Stomach (tissue), 9 donors: ENCODE data around the gene RIOK2. TPM values are rescaled to one million over a fixed set of nuclear protein-coding genes. Genes with fewer than 3 reads are reported as not detected.

Experiments
- DNase-seq, 2 donors: peaks; one replicate each; pipeline versions ENCODE4 v3.0.0 to v3.0.0-alpha.2; 2013 to 2019
- H3K27ac ChIP-seq, 5 donors: fragments of 200-600 bp in 4 of 5; sonication (generic) in 4 of 5; one replicate each; pipeline ENCODE4 v1.5.1; 2013 to 2019; ENCODE audit warnings: mild to moderate bottlenecking in 1 of 5, moderate library complexity in 1 of 5
- H3K27me3 ChIP-seq, 3 donors: fragments of 200-600 bp; sonication (generic); one replicate each; pipeline ENCODE4 v1.5.1; 2017 to 2019; ENCODE audit warnings: mixed run types in 1 of 3
- H3K36me3 ChIP-seq, 4 donors: fragments of 200-600 bp; sonication (generic); 1 replicate in 3 of 4; 2 replicates in 1 of 4; pipeline ENCODE4 v1.5.1; 2016 to 2019
- H3K4me1 ChIP-seq, 4 donors: fragments of 200-600 bp; sonication (generic); one replicate each; pipeline ENCODE4 v1.5.1; 2016 to 2019
- H3K4me3 ChIP-seq, 4 donors: fragments of 200-600 bp; sonication (generic) in 3 of 4; one replicate each; pipeline ENCODE4 v1.5.1; 2016 to 2019; ENCODE audit warnings: mild to moderate bottlenecking in 1 of 4
- H3K9me3 ChIP-seq, 4 donors: fragments of 200-600 bp; sonication (generic); one replicate each; pipeline ENCODE4 v1.5.1; 2016 to 2019
- CTCF ChIP-seq, 7 experiments: fragments of 450-650 bp in 4 of 7; fragments of 200-600 bp in 3 of 7; sonication (generic) in 3 of 7; IDR thresholded peaks; one replicate each; pipeline ENCODE4 v1.5.1; 2016 to 2019; ENCODE audit warnings: antibody characterized with exemption in 7 of 7, control low read depth in 2 of 7, mild to moderate bottlenecking in 1 of 7
- EP300 ChIP-seq: sonication (generic); formaldehyde crosslinking; IDR thresholded peaks from one replicate; pipeline ENCODE4 v1.6.1; 2017; ENCODE audit warnings: antibody characterized with exemption
- POLR2A ChIP-seq, 4 donors: fragments of 450-650 bp; IDR thresholded peaks; one replicate each; pipeline ENCODE4 v1.6.1; 2016; ENCODE audit warnings: antibody characterized with exemption in 4 of 4, control low read depth in 2 of 4, mild to moderate bottlenecking in 1 of 4, moderate library complexity in 1 of 4
- POLR2AphosphoS5 ChIP-seq, 3 donors: sonication (generic); formaldehyde crosslinking; IDR thresholded peaks; one replicate each; pipeline ENCODE4 v1.6.1; 2016; ENCODE audit warnings: antibody characterized with exemption in 3 of 3
- WGBS, 5 donors: extraction: QIAGEN DNeasy Blood & Tissue Kit in 3 of 5; methylation state at CpG; one replicate each; pipeline versions ENCODE4 v1.1.5 to v1.1.7; 2013 to 2018; 5-methylcytosine and 5-hydroxymethylcytosine counted together
- intact Hi-C: fragments of 100-400 bp; cut with DNase I; formaldehyde crosslinking; loops from one replicate; pipeline ENCODE4 v1.15.1; 2023; ENCODE audit warnings: low total_unique reads
- polyA plus RNA-seq, 3 donors: library from polyadenylated mRNA; stranded (reverse); fragments of 200-250 nt; gene quantifications; one replicate each; pipeline ENCODE4 v1.2.3, GENCODE V29; 2013
- total RNA-seq, 5 donors: library from RNA; depleted of rRNA; stranded (reverse); fragments of >200 nt; gene quantifications; one replicate each; pipeline versions ENCODE4 v1.1.0 to v1.2.3, GENCODE V29; 2014 to 2016
- donor health status: healthy with polysubstance abuse.
- donor health status: Bipolar disorder and iron deficiency.
- donor health status: healthy.

Gene RIOK2
- total and polyA plus RNA-seq, 8 donors, result 1.2 to 42.2 (median 11.1) TPM

- WGBS, 5 donors, result 79 to 92% (median 81%) methylated on average over 4 of the region's 4 CpGs
- DNase-seq, result no peak
- intact Hi-C loops, result no loop called here
- Histone ChIP-seq H3K4me1 (peaks cover 0 to 15% (median 0%) of the 10 kb centered on the region in 4 donors), H3K36me3 (no peaks in the 10 kb centered on the region), H3K27me3 (no peaks in the 10 kb centered on the region), H3K9me3 (no peaks in the 10 kb centered on the region), H3K4me3 (no peak overlapping the region), H3K27ac (no peak overlapping the region)
- TF ChIP-seq POLR2AphosphoS5 (IDR thresholded peaks at IDR 0.05) (no peak), EP300 (no peak), CTCF (IDR thresholded peaks at IDR 0.05) (no peak), POLR2A (IDR thresholded peaks at IDR 0.05) (no peak)
Observed at GRCh38 chr5:97135868-97136267, 47.2 kb downstream of the RIOK2 start.

DNA sequence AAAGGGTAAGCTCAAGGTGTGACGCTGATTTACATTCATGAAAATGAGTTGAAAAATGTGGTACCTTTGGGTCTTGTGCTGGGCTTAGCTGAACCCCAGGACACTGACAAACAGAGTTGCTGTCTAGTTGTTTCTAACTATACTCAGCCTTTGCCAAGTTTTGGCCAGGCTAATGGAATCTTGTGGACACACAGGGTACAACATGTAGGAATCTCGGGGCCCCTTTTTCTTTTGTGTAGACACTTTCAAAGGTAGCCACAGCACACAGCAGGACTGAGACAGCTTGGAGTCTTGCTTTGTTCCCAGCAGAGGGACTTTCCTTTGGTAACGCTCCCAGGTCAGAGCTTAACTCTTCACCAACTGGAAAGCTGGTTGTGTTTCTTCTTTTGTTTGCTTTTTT is 48.4 kb downstream of the RIOK2 start:
- no peaks in the 10 kb centered on the region for H3K36me3 ChIP-seq
- 61 to 79% (median 66%) methylated on average over 3 of the region's 3 CpGs for whole genome bisulfite sequencing, 5 donors
- no peak for TF ChIP-seq CTCF (IDR thresholded peaks at IDR 0.05)
- TF ChIP-seq POLR2AphosphoS5 (IDR thresholded peaks at IDR 0.05), result no peak
- TF ChIP-seq EP300, result no peak
- TF ChIP-seq POLR2A (IDR thresholded peaks at IDR 0.05), result no peak

GRCh38 chr5:97133101-97133500 is 49.9 kb downstream of the RIOK2 start:
- TF ChIP-seq EP300, result no peak
- TF ChIP-seq POLR2AphosphoS5 (IDR thresholded peaks at IDR 0.05), result no peak
- TF ChIP-seq CTCF (IDR thresholded peaks at IDR 0.05), result no peak
- no peak for TF ChIP-seq POLR2A (IDR thresholded peaks at IDR 0.05)
- H3K27me3 ChIP-seq, result no peaks in the 10 kb centered on the region
- H3K9me3 ChIP-seq, result no peaks in the 10 kb centered on the region
- H3K4me1 ChIP-seq, result peaks cover 0 to 10% (median 0%) of the 10 kb centered on the region in 4 donors
- intact Hi-C loops, result no loop called here
- DNase-seq, result no peak
- no peak overlapping the region for H3K27ac ChIP-seq
- H3K4me3 ChIP-seq, result no peak overlapping the region
- H3K36me3 ChIP-seq, result no peaks in the 10 kb centered on the region

More for the DNA sequence above, 48.4 kb downstream of the RIOK2 start:
- H3K9me3 ChIP-seq, result no peaks in the 10 kb centered on the region
- no peak for DNase-seq
- H3K4me1 ChIP-seq, result peaks cover 0 to 10% (median 0%) of the 10 kb centered on the region in 4 donors
- no peak overlapping the region for H3K27ac ChIP-seq
- no peaks in the 10 kb centered on the region for H3K27me3 ChIP-seq
- H3K4me3 ChIP-seq, result no peak overlapping the region
- intact Hi-C loops, result no loop called here

- H3K27me3 ChIP-seq, result no peaks in the 10 kb centered on the region
- WGBS, 5 donors, result 68 to 83% (median 72%) methylated on average over 5 of the region's 5 CpGs
- H3K36me3 ChIP-seq, result no peaks in the 10 kb centered on the region
- no peak for DNase-seq
- intact Hi-C loops, result no loop called here
- no peaks in the 10 kb centered on the region for H3K9me3 ChIP-seq
- no peak overlapping the region for H3K4me3 ChIP-seq
- TF ChIP-seq CTCF (IDR thresholded peaks at IDR 0.05) (no peak), EP300 (no peak), POLR2AphosphoS5 (IDR thresholded peaks at IDR 0.05) (no peak)
- peak overlapping the region in 1 of 5 donors; percentile 34 for H3K27ac ChIP-seq
- peaks cover 0 to 10% (median 0%) of the 10 kb centered on the region in 4 donors for H3K4me1 ChIP-seq
Observed at GRCh38 chr5:97131921-97132320, 51.1 kb downstream of the RIOK2 start.
